ENCODE data around the gene SORBS2. TPM values are rescaled to one million over a fixed set of nuclear protein-coding genes. Genes with fewer than 3 reads are reported as not detected.

SORBS2 gene
- total RNA-seq, 1 donor from 2014 or later = 94.2 TPM

DNA sequence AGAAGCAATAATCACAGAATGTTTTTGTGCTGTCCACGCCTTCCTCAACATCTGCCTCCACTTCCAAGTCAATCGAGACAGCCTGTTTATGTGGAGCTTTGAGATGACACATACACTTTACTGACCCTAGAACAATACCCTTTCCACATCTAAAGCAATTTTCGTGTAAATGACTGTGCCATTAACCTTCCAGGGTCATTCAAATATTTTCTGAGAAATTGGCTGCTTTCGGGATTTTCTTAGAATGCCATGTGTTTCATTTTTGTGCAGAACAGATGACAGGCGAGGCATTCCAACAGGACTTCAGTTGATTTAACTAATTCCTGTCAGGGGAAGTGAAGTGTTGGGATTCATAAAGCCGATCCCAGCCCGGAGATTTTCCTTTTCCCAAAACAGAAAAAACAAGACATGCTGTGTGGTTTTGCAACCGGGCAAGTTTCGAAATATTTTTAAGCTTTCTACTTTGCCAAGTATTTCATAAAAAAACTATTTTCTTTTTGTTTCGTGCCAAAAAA, 73.9 kb downstream of the SORBS2 start:
- Mint-ChIP-seq H3K27me3 (no peaks in the 10 kb centered on the region), H3K9me3 (ENCODE audit: low read depth) (peaks cover 1% of the 10 kb centered on the region), H3K36me3 (ENCODE audit: insufficient read depth) (peaks cover 14% of the 10 kb centered on the region), H3K4me3 (ENCODE audit: low read depth) (no peak overlapping the region), H3K4me1 (ENCODE audit: low read depth) (peaks cover 12% of the 10 kb centered on the region), H3K27ac (no peak overlapping the region)
- TF ChIP-seq, protein P1, sequence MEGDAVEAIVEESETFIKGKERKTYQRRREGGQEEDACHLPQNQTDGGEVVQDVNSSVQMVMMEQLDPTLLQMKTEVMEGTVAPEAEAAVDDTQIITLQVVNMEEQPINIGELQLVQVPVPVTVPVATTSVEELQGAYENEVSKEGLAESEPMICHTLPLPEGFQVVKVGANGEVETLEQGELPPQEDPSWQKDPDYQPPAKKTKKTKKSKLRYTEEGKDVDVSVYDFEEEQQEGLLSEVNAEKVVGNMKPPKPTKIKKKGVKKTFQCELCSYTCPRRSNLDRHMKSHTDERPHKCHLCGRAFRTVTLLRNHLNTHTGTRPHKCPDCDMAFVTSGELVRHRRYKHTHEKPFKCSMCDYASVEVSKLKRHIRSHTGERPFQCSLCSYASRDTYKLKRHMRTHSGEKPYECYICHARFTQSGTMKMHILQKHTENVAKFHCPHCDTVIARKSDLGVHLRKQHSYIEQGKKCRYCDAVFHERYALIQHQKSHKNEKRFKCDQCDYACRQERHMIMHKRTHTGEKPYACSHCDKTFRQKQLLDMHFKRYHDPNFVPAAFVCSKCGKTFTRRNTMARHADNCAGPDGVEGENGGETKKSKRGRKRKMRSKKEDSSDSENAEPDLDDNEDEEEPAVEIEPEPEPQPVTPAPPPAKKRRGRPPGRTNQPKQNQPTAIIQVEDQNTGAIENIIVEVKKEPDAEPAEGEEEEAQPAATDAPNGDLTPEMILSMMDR (IDR thresholded peaks at IDR 0.05; ENCODE audit: unreplicated experiment) = no peak
- no peak for DNase-seq (ENCODE audit: low spot score, unreplicated experiment)

DNA sequence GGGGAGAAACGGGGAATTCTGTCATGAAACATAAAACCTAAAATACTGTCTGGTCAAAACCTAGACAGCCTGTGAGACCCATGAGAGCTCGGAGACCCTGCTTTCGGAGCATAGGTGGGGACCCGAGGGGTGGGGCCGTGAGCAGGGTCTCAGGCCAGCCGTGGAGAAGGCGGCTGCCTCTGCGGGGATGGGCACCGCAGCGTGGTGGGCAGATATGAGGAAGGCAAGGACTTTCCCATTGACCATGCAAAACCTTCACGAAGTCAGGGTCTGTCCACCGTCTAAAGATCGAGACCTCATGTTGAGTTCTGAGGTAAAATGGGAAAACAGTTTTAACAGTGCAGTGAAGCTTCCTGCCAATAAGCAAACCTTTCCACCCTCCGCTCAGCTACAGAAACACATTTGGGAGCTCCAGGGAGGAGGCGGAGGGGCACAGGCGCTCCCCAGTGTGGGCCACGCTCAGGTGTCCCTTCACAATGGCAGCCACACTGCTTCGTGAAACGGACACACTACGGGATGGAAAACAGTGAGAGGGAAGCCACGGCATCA, 74.4 kb downstream of the SORBS2 start:
- Mint-ChIP-seq H3K4me3 (ENCODE audit: low read depth) (no peak overlapping the region), H3K9me3 (ENCODE audit: low read depth) (peaks cover 6% of the 10 kb centered on the region), H3K27ac (no peak overlapping the region), H3K27me3 (no peaks in the 10 kb centered on the region), H3K36me3 (ENCODE audit: insufficient read depth) (peaks cover 19% of the 10 kb centered on the region), H3K4me1 (ENCODE audit: low read depth) (peaks cover 12% of the 10 kb centered on the region)
- TF ChIP-seq, protein P1 (IDR thresholded peaks at IDR 0.05; ENCODE audit: unreplicated experiment) = no peak
- no peak for DNase-seq (ENCODE audit: low spot score, unreplicated experiment)

DNA sequence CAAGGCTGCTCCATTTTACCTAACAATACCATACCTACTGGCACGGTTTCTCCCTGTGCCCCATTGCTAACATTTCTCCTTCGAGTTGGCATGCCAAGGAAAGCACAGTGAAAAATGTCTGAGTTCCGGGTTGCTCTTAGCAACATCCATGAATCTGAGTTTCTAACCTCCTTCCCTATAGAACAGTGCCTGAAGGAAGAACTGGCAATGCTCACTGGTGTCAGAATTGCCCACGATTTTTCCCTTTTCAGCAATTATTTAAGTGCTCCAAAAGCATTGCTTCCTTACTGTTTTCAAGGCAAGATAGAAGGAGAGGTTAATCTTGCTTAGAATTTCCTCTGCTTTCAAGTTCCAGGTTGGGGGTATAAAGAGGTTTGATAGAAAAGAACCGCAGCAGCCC, 75.1 kb downstream of the SORBS2 start:
- DNase-seq (ENCODE audit: low spot score, unreplicated experiment) = no peak
- TF ChIP-seq, protein P1 (IDR thresholded peaks at IDR 0.05; ENCODE audit: unreplicated experiment) = no peak
- H3K27me3 Mint-ChIP-seq = no peaks in the 10 kb centered on the region
- H3K4me1 Mint-ChIP-seq (ENCODE audit: low read depth) = peaks cover 6% of the 10 kb centered on the region
- H3K4me3 Mint-ChIP-seq (ENCODE audit: low read depth) = no peak overlapping the region
- peaks cover 20% of the 10 kb centered on the region for H3K36me3 Mint-ChIP-seq (ENCODE audit: insufficient read depth)
- no peak overlapping the region for H3K27ac Mint-ChIP-seq
- H3K9me3 Mint-ChIP-seq (ENCODE audit: low read depth) = peaks cover 6% of the 10 kb centered on the region

DNA sequence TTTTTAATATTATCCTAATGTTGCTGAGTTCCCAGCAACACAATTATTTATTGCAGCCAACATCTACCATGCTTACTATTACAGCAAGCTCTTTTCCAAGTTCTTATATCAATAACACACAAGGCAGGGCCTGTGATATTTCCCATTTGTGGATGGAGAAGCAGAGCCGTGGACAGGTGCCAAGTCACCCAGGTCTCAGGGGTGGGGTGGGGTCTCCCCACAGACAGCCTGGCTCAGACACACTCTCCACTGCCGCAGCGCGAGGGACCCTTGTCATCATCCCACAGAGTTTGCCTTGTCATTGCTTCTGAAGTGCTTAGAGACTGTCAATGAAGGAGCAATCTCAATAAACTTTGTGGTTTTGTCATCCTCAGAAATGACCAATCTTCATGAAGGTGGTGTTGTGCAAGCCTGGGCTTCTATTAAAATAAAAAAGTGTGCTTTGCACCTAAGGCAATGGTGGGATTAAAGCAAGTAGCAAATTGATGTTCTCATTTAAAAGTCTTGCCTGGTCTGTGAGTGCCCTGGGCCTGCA, 76.1 kb downstream of the SORBS2 start:
- Mint-ChIP-seq H3K27me3 (no peaks in the 10 kb centered on the region), H3K27ac (no peak overlapping the region), H3K9me3 (ENCODE audit: low read depth) (peaks cover 6% of the 10 kb centered on the region), H3K4me3 (ENCODE audit: low read depth) (no peak overlapping the region), H3K4me1 (ENCODE audit: low read depth) (peaks cover 4% of the 10 kb centered on the region), H3K36me3 (ENCODE audit: insufficient read depth) (peaks cover 18% of the 10 kb centered on the region)
- DNase-seq (ENCODE audit: low spot score, unreplicated experiment) = no peak
- TF ChIP-seq, protein P1 (IDR thresholded peaks at IDR 0.05; ENCODE audit: unreplicated experiment) = no peak

DNA sequence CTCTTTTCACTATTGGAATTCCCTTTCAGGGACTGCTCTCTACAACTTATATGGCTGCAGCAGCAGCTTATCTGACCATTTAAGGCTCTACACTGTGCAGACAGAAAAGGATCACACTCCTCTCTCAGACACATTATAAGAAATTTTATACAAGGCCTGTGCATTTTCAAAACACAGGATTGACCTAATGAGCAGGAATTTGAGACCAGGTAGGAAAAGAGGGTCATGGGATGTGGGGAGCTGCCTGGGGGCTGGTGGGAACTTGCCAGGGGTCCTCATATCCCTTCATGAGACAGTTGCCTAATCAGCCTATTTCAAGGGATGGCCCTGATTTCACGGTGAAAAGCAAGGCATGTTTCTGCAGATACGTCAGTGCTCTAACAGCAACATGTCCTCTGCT, 77.1 kb downstream of the SORBS2 start:
- DNase-seq (ENCODE audit: low spot score, unreplicated experiment) = no peak
- H3K36me3 Mint-ChIP-seq (ENCODE audit: insufficient read depth) = peaks cover 17% of the 10 kb centered on the region
- H3K9me3 Mint-ChIP-seq (ENCODE audit: low read depth) = peaks cover 6% of the 10 kb centered on the region
- peaks cover 4% of the 10 kb centered on the region for H3K4me1 Mint-ChIP-seq (ENCODE audit: low read depth)
- TF ChIP-seq, protein P1 (IDR thresholded peaks at IDR 0.05; ENCODE audit: unreplicated experiment) = no peak
- no peak overlapping the region for H3K4me3 Mint-ChIP-seq (ENCODE audit: low read depth)
- no peak overlapping the region for H3K27ac Mint-ChIP-seq
- H3K27me3 Mint-ChIP-seq = no peaks in the 10 kb centered on the region

All from progenitor cell of endocrine pancreas (in vitro differentiated cells).